H1 (cell line): Measurements from ENCODE around the gene FGFBP3. TPM values are rescaled to one million over a fixed set of nuclear protein-coding genes. Genes with fewer than 3 reads are reported as not detected.

Experiments used
- polyA plus RNA-seq, 7 experiments: library from polyadenylated mRNA; depleted of rRNA in 3 of 7; stranded (reverse) in 5 of 7; unstranded in 2 of 7; fragments of >200 nt in 5 of 7; fragments of 200-250 nt in 2 of 7; gene quantifications; 1 replicate in 5 of 7; 2 replicates in 1 of 7; 4 replicates in 1 of 7; pipeline versions ENCODE4 v1.2.1 to v1.2.3, GENCODE V29; 2011 to 2013; ENCODE audit warnings: missing spikeins in 2 of 7, mixed read lengths in 2 of 7
- small RNA-seq: library from polyadenylated mRNA; stranded (forward); fragments of <200 nt; extraction: miRNeasy Mini kit (QIAGEN cat#:217004); gene quantifications from one replicate; pipeline ENCODE3, GENCODE V24; 2013; ENCODE audit not compliant: insufficient read depth
- total RNA-seq: library from RNA; stranded (reverse); fragmentation: NEBNext Ultra II Directional; extraction: Animal tissue kit (Norgen Biotek cat#: 25700); gene quantifications from 2 replicates; pipeline ENCODE4 v1.2.1, GENCODE V29; 2021

FGFBP3 gene
- total and polyA plus RNA-seq, 2 of the 8 experiments (the other 6 are each of a cell fraction or from before 2014, with no cell fraction given): 54.6 to 115 TPM

Small RNA genes within 50 kb of the gene (small RNA-seq; reads per million reads assigned to genes)
- gene AL359198.2: not detected

Other genes starting within 250 kb of the FGFBP3 start
- 71.8 and 73.6 TPM in 2 replicates for gene TNKS2, start 111.1 kb downstream of the FGFBP3 start, total RNA-seq
- gene TNKS2, start 111.1 kb downstream of the FGFBP3 start, polyA plus RNA-seq (2011; rRNA removed): 15.9 and 23.3 TPM in 2 replicates
- 39.1 TPM in 2 replicates for gene BTAF1, start 14.3 kb upstream of the FGFBP3 start, total RNA-seq
- gene BTAF1, start 14.3 kb upstream of the FGFBP3 start, polyA plus RNA-seq (2011; rRNA removed): 15.6 and 24.5 TPM in 2 replicates